Brain microvascular endothelial cell (primary cell): ENCODE results near the gene PFKL.

ENCODE experiments used
- DNase-seq: peaks from one replicate; pipeline ENCODE4 v3.0.0-alpha.2; 2020
- H3K27ac ChIP-seq: fragments of 250-450 bp; sonication (Bioruptor Pico); 2 replicates; pipeline ENCODE4 v1.5.1; 2020; ENCODE audit warnings: mild to moderate bottlenecking, moderate library complexity
- H3K27me3 ChIP-seq: fragments of 250-450 bp; sonication (Bioruptor Pico); replicated peaks from 2 replicates; pipeline ENCODE4 v1.5.1; 2020; ENCODE audit warnings: mild to moderate bottlenecking
- H3K36me3 ChIP-seq: fragments of 250-450 bp; sonication (Bioruptor Pico); replicated peaks from 2 replicates; pipeline ENCODE4 v1.5.1; 2020; ENCODE audit warnings: mild to moderate bottlenecking
- H3K4me3 ChIP-seq: 2 replicates; pipeline ENCODE4 v1.5.1; 2011; ENCODE audit warnings: low read depth, mild to moderate bottlenecking, control low read depth, low read length, moderate library complexity
- in situ Hi-C: cut with HindIII; loops from 2 replicates; pipeline ENCODE4 v1.10.0; 2017; ENCODE audit warnings: low sequenced_read_pairs, low pct_ligation_motif_present
- TF ChIP-seq, protein P1 (sequence below): IDR thresholded peaks from 2 replicates; pipeline ENCODE4 v1.5.1; 2011; ENCODE audit warnings: low read depth, mild to moderate bottlenecking, moderate library complexity, low read length, control low read depth, inconsistent platforms; ENCODE audit errors: missing control alignments

Gene PFKL

DNA sequence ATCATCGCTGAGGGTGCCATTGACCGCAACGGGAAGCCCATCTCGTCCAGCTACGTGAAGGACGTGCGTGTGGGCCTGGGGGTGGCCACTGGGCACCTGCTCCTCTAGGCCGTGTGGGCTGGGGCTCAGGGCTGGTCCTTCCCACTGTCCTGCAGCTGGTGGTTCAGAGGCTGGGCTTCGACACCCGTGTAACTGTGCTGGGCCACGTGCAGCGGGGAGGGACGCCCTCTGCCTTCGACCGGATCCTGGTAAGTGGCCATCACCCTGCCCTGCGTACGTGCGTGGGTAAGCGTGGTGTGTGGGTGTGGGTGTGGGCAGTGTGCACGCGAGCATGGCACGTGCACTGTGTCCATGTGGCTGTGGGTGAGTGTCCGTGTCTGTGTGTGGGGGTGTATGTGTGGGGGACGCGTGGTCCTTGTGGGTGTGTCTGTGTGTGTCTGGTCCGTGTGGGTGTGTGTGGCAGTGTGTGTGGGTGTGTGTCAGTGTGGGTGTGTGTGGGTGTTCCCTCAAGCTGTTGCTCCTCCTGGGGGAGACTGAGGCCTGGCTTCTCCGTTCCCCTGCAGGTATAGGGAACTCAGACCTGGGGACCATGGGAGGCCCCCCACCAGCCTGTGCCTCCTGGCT lies 16.5 kb downstream of the PFKL start:
- Histone ChIP-seq H3K27me3 (no peaks in the 10 kb centered on the region), H3K4me3 (no peak overlapping the region), H3K27ac (no peak overlapping the region), H3K36me3 (peaks cover 34% of the 10 kb centered on the region)
- no peak for DNase-seq
- in situ Hi-C loops: no loop called here
- TF ChIP-seq, protein P1, sequence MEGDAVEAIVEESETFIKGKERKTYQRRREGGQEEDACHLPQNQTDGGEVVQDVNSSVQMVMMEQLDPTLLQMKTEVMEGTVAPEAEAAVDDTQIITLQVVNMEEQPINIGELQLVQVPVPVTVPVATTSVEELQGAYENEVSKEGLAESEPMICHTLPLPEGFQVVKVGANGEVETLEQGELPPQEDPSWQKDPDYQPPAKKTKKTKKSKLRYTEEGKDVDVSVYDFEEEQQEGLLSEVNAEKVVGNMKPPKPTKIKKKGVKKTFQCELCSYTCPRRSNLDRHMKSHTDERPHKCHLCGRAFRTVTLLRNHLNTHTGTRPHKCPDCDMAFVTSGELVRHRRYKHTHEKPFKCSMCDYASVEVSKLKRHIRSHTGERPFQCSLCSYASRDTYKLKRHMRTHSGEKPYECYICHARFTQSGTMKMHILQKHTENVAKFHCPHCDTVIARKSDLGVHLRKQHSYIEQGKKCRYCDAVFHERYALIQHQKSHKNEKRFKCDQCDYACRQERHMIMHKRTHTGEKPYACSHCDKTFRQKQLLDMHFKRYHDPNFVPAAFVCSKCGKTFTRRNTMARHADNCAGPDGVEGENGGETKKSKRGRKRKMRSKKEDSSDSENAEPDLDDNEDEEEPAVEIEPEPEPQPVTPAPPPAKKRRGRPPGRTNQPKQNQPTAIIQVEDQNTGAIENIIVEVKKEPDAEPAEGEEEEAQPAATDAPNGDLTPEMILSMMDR: no peak

DNA sequence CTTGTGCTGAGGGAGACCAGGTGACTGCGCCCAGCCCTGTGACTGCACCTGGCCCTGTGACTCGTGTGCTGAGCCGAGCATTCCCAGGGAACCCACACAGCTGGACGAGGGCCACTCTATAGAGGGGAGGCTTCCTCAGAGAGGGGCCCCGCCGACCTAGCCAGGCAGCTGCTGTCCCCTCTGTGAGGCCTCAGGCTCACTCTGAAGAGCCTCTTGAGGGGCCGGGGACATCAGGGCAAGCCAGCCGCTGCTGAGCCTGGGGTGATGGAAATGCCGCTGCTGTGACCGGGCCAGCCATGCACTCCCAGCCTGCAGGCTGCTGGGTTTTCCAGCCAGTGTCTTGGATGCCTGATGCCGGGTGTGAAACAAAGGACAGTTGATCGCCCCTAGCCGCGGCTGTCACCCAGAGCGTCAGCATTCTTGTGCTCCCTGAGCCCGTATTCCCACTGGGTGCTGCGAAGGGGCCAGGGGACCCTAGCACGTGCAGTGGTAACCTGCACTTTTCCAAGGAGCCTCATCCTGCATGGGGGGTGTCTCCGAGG lies 17.5 kb downstream of the PFKL start:
- H3K4me3 ChIP-seq: no peak overlapping the region
- TF ChIP-seq, protein P1: no peak
- H3K27me3 ChIP-seq: no peaks in the 10 kb centered on the region
- in situ Hi-C loops: no loop called here
- H3K27ac ChIP-seq: no peak overlapping the region
- H3K36me3 ChIP-seq: peaks cover 33% of the 10 kb centered on the region
- DNase-seq: no peak

DNA sequence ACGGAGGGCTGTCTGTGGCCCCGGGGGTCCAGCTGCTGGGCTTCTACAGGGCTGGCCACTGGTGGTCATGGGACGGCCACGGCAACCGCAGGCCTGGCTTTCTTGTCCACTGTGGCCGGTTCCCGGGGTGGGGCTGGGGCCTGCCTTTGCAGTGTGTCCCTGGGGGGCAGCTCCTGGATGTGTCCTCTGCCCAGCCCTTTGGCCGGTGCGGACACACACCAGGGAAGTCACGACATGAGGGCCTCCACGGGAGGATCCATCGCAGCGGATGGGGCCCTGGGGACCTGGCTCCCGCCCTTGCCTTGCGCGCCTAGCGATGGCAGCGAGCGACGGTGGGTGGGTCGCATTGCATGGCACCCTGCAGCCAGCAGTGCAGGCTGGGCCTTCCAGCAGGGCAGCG lies 18.0 kb downstream of the PFKL start:
- Histone ChIP-seq H3K36me3 (peaks cover 34% of the 10 kb centered on the region), H3K27ac (no peak overlapping the region), H3K4me3 (no peak overlapping the region), H3K27me3 (no peaks in the 10 kb centered on the region)
- TF ChIP-seq, protein P1: no peak
- in situ Hi-C loops: no loop called here
- no peak for DNase-seq

DNA sequence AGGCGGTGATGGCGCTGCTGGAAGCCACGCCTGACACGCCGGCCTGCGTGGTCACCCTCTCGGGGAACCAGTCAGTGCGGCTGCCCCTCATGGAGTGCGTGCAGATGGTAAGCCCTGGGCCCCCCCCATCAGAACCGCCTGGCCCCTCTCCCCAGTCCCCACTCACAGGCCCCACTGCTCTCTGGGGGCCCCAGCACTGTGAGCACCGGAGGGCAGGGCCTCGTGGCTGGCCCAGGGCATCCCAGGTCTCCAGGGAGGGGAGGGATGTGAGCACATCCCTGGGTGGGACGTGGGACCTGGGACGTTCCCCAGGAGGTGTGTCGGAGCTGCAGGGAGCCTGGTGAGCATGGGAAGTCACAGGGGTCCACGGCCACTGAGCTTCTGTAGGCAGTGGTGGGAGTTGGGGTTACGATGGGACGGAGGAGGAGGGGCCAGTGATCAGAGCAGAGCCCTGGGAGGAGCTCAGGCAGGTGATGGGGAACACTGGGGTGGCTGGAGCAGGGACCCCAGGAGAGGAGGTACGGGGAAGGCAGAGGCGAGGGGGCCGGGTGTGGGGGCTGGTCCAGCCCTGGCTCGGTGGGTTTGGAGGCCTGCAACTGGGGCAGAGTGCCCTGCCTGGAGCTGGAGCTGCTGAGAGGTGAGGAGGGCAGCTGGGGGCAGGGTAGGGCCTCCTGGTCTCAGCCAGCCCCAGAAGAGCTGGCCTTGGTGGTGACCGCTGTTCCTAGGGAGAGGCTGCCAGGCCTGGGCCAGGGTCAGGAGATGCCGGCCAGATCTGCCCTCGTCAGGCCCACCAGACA lies 18.8 kb downstream of the PFKL start:
- Histone ChIP-seq H3K36me3 (peaks cover 27% of the 10 kb centered on the region), H3K27ac (no peak overlapping the region), H3K4me3 (no peak overlapping the region), H3K27me3 (no peaks in the 10 kb centered on the region)
- in situ Hi-C loops: no loop called here
- TF ChIP-seq, protein P1: no peak
- DNase-seq: no peak

DNA sequence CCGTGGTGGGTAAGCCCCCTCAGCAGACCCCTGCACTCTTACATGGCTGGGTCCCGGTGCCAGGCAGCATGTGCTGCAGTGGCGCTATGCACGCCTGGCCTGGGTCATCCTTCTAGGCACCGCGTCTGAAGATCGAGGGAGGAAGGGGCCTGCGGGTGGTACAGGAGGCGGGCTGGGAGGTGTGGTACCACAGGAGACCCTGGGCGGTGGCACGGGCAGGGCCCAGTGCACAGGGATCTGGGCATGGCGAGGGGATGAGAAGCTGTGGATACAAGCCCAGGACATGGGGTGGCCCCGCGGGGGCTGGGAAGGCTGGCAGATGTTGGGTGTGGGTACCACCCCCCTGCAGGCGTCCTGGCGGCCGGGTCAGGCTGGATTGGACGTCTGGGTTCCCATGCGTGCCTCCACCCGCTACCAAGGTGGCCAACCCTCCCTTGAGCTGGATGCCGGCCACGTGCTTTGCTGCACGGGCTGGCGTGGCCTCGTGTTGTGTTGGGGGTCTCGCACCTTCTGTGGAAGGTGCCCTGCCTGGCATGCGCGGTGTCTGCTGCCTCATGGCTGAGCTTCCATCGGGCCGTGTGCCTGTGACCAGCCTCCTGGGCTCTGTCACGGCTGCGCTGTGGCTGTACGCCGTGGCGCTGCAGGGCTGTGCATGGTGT lies 19.7 kb downstream of the PFKL start:
- Histone ChIP-seq H3K27ac (no peak overlapping the region), H3K36me3 (peaks cover 34% of the 10 kb centered on the region), H3K4me3 (no peak overlapping the region), H3K27me3 (no peaks in the 10 kb centered on the region)
- in situ Hi-C loops: no loop called here
- DNase-seq: no peak
- TF ChIP-seq, protein P1: no peak
